ENCODE measurements around the gene PLCL1. TPM values are rescaled to one million over a fixed set of nuclear protein-coding genes. Genes with fewer than 3 reads are reported as not detected.
A peak's percentile ranks its signal among the peaks of the same experiment; 100 is the strongest.

Gene PLCL1
- total RNA-seq, 1 experiment from 2014 or later, result not detected

- peak; percentile 73 for DNase-seq (ENCODE audit: low spot score)
These were observed 148.3 kb downstream of the PLCL1 start for GRCh38 chr2:197952540-197953202.

- DNase-seq (ENCODE audit: low spot score), result no peak
These were observed 149.9 kb downstream of the PLCL1 start for GRCh38 chr2:197954328-197954727.

- no peak for DNase-seq (ENCODE audit: low spot score)
These were observed 154.3 kb downstream of the PLCL1 start for GRCh38 chr2:197958592-197959150.

GRCh38 chr2:197959383-197959782 is 155.0 kb downstream of the PLCL1 start:
- no peak for DNase-seq (ENCODE audit: low spot score)

- no peak for DNase-seq (ENCODE audit: low spot score)
These were observed 156.4 kb downstream of the PLCL1 start for GRCh38 chr2:197960786-197961185.

- no peak for DNase-seq (ENCODE audit: low spot score)
These were observed 160.3 kb downstream of the PLCL1 start for GRCh38 chr2:197964720-197965119.

- no peak for DNase-seq (ENCODE audit: low spot score)
These were observed 161.4 kb downstream of the PLCL1 start for GRCh38 chr2:197965756-197966155.

- no peak for DNase-seq (ENCODE audit: low spot score)
These were observed 165.0 kb downstream of the PLCL1 start for GRCh38 chr2:197969391-197969893.

- peak; percentile 18 for DNase-seq (ENCODE audit: low spot score)
These were observed 167.7 kb downstream of the PLCL1 start for GRCh38 chr2:197972061-197972460.

GRCh38 chr2:197972587-197972986 is 168.2 kb downstream of the PLCL1 start:
- DNase-seq (ENCODE audit: low spot score), result no peak

- no peak for DNase-seq (ENCODE audit: low spot score)
These were observed 169.4 kb downstream of the PLCL1 start for GRCh38 chr2:197973772-197974171.

GRCh38 chr2:197975931-197976519 is 171.6 kb downstream of the PLCL1 start:
- DNase-seq (ENCODE audit: low spot score), result no peak

- DNase-seq (ENCODE audit: low spot score), result no peak
These were observed 174.6 kb downstream of the PLCL1 start for GRCh38 chr2:197978971-197979370.

- DNase-seq (ENCODE audit: low spot score), result no peak
These were observed 178.2 kb downstream of the PLCL1 start for GRCh38 chr2:197982565-197982964.

- DNase-seq (ENCODE audit: low spot score), result no peak
These were observed 180.7 kb downstream of the PLCL1 start for GRCh38 chr2:197985029-197985638.

GRCh38 chr2:197986977-197987376 is 182.6 kb downstream of the PLCL1 start:
- DNase-seq (ENCODE audit: low spot score), result no peak

GRCh38 chr2:197990356-197990755 is 186.0 kb downstream of the PLCL1 start:
- DNase-seq (ENCODE audit: low spot score), result no peak

- no peak for DNase-seq (ENCODE audit: low spot score)
These were observed 188.2 kb downstream of the PLCL1 start for GRCh38 chr2:197992482-197993133.

GRCh38 chr2:197993363-197993762 is 189.0 kb downstream of the PLCL1 start:
- no peak for DNase-seq (ENCODE audit: low spot score)

GRCh38 chr2:197993830-197994229 is 189.4 kb downstream of the PLCL1 start:
- DNase-seq (ENCODE audit: low spot score), result no peak

GRCh38 chr2:197994751-197995150 is 190.4 kb downstream of the PLCL1 start:
- DNase-seq (ENCODE audit: low spot score), result no peak

GRCh38 chr2:197996583-197996982 is 192.2 kb downstream of the PLCL1 start:
- DNase-seq (ENCODE audit: low spot score), result no peak

All from A172 (cell line).